GM18517 (cell line): Measurements from ENCODE around the gene GPR101.
A peak's percentile ranks its signal among the peaks of the same experiment; 100 is the strongest.

Experiments
- ATAC-seq: cut with Tn5 transposase; IDR thresholded peaks from one replicate; pipeline ENCODE4 v1.9.1; 2021; ENCODE audit warnings: mild to moderate bottlenecking, moderate library complexity; ENCODE audit not compliant: unreplicated experiment

GPR101 gene, protein sequence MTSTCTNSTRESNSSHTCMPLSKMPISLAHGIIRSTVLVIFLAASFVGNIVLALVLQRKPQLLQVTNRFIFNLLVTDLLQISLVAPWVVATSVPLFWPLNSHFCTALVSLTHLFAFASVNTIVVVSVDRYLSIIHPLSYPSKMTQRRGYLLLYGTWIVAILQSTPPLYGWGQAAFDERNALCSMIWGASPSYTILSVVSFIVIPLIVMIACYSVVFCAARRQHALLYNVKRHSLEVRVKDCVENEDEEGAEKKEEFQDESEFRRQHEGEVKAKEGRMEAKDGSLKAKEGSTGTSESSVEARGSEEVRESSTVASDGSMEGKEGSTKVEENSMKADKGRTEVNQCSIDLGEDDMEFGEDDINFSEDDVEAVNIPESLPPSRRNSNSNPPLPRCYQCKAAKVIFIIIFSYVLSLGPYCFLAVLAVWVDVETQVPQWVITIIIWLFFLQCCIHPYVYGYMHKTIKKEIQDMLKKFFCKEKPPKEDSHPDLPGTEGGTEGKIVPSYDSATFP

DNA sequence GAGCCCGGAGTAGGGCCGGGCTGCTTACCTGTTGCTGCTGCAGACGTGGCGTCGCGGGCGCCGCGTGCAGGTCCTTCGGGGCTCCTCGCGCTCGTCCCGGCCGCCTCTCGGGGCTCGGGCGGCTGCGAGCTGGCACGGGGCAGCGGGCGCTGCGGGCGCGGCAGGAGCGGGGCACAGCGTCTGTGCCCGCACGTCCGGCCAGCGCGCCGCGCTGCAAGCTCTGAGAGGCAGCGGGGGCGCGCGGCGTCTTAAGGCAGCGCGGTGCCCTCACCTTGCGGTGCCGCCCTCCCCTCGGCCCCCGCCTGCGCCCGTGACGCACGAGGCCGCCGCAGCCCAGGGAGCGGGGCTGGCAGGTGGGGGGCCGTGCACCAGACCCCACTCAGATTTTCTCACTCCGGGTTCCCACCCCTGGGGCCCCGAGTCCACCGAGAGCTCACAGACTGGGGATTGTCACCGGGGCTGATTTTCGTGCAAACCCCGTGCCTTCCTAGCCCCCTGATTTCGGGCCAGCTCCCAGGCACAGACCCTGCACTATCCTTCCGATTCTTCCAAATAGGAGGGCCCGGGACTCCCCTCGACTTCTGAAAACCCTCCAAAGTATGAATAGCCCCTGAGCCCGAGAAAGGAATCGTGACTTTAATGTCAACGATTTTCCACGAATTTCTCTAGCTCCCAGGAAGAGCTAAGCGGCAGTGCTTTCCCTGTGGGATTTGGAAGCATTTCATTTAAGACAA, at the start of gene GPR101:
Gene GPR101 (minus strand): TSS at position 222 of the 734 bp plus-strand sequence. CDS start 2,321 bp downstream, outside the sequence.
- no peak for ATAC-seq

DNA sequence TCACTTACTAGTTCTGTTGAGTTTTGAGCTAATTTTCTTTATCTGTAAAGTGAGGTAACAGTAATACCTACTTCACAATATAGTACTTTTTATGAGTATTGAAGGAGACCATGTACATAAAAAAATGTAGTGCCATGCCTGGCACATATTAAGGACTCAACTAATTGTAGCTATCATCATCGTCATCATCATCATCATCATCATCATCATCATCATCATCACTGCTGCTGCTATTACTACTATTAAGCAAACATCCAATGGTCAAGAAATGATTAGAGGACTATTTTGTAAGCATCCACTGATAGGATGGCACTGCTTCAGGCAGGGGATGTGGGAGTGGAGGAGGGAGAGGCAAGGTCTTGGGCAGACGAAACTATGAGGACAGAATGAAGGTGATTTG, 47.4 kb upstream of the GPR101 start:
- ATAC-seq, result no peak

DNA sequence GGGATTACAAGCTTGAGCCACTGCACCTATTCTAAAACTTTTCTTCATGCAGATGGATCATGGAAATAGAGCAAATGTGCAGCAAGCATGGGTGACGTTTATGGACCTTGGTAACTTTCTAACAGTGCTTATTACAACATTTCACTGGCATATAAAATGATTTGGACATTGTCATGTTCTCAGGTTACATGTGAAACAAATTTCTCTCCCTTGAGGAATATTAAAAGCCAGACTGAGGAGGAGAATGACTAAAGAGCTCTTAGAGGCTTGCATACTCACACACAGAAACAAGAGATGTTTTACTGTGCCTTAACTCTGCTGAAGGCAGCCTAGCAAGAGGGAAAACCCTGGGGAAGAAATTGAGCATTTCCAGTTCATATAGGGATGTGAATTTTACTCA, 38.6 kb upstream of the GPR101 start:
- ATAC-seq, result no peak

DNA sequence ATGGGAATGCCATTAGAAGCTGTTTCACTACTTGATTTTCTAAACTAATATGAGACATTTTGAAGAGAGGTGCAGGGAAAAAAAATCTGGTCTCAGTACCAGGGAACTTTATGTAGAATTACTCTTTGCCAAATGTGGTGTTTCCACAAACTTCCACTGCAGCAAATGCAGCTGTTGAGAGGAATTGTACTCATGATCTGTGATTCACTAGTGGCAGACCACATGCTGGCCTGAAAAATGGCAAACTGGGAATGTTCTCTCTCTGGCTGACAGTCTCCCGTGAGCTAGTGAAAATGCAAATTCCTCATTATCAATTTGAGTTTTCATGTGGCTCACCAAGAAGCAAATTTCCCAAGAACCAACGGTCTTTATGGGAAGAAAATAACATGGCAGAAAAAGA, 37.8 kb upstream of the GPR101 start:
- no peak for ATAC-seq

DNA sequence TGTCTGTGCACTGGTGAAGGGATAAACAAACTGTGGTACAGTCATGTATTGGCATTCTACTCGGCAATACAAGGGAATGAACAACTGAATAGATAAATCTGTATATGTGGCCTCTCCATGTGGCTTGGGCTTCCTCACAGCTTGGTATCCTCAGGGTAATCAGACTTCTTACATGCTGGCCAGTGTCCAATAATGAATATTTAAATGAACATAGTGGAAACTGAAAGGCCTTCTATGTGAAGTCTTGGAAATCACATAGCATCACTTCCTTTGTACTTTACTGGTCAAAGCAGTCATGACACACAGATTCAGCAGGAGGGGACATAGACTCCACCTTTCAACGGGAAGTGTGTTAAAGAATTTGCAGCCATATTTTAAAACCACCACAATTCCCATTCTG, 33.4 kb upstream of the GPR101 start:
- ATAC-seq, result no peak

DNA sequence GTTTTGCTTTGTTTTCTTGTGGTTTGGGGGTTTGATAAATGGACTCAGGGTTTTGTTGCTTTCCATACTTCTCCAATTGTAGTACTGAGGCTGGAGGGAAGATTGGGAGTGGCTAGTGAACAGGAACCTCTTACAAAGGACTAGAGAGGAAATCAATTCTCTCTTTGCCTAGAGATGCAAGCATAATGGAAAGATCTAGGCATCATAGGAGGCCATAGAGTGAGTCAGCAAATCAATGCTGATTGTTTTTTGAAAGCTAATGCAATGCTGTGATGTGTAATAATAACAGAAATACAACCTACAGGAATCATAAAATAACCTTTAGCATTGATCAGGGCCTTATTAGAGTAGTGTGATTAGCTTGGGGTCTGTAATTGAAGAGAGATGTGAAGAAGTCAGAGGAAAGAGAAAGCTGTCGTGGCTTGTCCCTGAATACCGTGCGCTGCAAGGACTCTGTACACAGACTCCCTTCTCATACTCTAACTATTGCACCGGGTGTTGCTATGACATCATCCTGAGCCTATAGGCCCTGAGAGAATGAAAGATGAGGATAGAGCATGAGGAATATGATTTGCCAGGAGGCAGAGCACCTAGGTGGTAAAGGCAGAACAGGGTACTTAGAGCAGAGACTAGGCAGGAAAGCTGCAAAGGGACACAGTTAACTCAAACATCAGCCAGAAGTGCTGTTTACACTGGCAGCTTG, 29.3 kb upstream of the GPR101 start:
- no peak for ATAC-seq

DNA sequence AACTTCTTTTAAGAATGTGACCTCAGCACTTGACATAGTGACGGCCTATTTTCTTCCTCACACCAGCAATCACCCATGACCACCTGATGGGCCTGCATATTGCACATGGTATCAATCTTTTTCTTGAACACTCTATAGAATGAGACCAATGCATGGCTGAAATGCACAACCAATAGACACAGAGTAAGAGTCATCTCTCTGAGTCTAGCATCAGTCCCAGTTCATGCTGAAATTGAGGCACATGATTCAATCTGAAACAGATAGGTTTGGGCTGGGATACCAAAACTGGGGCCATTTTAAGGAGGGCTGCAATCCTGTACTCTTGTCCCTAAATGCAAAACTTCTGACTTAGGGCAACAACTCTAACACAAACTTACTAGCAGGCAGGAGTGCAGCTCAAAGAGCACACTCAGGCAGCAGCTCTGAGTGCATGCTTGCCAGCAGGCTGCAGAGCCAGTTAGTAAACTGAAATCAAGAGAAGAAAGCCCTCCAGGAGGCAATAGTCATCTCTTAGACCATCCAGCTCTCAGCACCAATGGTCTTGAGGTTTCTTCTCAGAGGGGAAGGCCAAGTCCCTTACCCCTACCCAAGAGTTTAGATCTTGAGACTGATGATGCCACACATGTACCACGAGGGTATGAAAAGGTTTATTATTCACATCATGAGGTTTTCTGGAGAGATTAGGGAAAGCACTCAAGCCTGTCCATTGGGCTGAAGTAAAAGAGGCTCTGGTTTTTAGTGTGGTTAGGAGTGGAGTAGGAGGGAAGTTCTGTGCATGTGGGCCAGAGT, 24.7 kb upstream of the GPR101 start:
- no peak for ATAC-seq

DNA sequence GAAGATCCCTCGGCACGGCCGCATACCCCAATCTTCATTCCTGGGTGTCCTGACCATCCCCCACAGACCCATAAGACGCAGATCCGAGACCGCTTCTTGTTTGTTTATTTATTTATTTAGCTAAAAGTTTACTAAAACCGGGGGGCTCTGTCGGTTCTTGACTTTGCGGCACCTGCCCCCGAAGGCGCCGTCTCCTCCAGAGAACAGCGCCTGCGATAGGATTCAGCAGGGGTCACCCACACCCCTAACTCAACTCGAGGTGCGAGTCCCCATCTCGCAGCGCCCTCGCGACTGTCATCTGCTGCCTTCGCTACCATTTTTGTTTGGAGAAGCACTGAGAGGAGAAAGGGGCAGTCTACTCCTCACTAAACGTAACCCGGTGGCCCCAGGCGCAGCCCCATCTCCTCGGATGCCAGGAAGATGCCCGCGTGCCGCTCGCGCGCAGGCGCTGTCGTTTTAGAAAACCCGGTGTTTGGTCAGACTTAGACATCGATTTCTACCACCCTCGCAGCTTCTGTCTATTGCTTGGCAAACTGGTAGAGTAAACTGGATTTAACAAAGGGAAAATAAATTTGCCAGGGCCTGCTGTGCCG, 18.9 kb upstream of the GPR101 start:
- ATAC-seq, result peak; percentile 12

DNA sequence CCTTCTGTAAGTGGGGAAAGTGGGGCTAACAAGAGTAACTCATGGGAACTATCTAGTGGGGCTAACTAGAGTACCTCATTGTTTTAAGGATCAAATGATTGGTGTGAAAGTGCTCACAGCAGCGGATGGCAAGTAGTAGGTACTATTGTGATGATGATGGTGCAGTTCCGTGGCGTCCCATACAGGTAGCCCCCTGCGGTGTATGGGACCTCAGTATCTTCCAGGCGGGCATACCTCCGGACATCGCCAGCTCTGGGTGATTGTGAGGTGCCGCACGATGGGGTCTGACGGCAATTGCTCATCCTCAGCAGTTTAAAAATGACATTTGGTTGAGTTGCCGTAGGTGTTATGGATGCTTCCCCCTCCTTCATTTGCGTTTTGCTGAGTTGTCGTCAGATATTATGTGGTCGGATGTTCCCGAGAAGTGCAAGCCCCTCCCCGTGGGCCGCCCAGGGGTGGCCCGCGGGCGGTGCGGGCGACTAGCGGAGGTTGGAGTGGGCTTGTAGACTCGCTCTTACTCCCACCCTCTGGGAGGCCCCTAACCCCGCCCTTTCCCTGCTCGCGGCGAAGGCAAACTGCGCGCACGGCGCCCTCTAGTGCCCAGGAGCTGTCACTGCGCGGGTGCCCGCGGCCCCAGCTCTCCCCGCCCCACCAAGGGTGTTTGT, 18.3 kb upstream of the GPR101 start:
- peak; percentile 89 for ATAC-seq

DNA sequence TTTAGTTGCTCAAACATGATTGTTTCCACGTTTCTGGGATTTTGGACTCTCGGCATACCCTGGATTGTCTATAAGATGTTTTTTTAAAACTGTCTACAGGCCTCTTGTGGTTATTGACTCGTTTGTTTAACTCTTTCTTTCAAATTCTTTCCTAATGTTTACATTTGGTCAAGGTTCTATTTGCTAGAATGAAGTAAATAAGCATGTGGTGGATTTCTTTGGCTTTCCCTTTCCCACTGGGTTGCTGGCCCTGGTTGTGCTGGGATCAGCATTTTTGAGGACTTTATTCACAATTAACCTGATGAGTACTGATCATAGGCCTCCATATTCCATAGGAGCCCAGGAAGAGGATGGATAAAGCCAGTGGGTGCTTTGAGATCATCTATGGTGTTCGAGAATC, 11.1 kb upstream of the GPR101 start:
- ATAC-seq, result no peak

DNA sequence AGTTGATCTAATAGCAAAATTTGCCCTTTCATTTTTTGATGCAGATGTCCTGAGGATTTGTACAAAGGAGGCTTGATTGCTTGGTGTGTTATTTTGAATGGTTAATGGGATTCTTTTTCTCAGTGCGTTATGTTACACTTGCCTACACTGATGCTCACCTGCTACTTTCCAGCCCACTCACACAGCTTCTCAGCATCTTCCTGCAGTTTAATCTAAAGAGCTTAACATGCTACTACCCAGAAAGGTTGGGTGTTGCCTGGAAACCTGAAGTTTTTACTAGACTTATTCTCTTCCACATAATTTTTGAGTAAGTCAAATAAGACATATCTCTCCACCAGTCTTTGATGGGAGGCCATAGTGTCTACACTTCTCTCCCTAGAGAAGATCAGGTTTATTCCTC, 9.9 kb upstream of the GPR101 start:
- ATAC-seq, result no peak

DNA sequence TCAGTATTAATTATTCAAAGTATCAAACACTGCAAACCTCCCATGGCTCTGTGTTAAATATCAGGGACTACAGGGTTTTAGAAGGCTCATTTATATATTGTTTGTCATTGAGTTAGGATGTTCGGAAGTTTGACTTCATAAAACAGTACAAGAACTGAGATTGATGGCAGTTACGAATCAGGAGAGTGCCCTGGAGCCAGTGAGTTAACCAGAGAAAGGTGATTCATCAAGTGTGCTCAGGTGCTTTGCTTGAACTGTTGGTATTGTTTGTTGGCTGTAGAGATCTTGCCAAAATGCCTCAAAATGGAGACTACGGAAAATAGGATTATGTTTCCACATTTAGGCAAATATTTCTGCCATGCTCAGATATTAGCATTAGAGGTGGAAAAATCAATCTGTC, 7.5 kb upstream of the GPR101 start:
- no peak for ATAC-seq

DNA sequence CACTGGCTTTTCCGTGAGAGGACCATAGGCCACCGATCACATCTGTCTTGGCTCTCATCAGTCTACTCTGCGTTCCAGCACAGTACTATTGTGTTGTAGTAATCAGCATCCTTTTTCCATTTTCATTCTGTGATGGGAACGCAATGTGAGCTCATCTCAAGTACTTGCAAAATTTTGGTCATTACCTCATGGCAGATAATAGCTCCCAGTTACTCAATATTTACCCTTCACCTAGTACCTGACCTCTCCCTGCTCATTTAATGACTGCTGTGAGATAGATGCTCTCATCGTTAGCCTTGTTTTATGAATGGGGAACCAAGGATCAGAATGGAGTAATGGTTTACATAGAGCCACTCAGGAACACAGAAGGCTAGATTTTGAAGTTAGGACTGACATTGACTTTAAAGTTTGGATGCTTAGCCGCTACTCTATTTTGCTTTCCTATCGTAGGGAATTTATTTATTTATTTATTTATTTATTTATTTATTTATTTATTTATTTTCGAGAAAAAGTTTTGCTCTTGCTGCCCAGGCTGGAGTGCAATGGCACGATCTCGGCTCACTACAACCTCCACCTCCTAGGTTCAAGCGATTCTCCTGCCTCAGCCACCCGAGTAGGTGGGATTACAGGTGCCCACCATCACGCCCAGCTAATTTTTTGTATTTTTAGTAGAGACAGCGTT, 6.5 kb upstream of the GPR101 start:
- ATAC-seq, result no peak

DNA sequence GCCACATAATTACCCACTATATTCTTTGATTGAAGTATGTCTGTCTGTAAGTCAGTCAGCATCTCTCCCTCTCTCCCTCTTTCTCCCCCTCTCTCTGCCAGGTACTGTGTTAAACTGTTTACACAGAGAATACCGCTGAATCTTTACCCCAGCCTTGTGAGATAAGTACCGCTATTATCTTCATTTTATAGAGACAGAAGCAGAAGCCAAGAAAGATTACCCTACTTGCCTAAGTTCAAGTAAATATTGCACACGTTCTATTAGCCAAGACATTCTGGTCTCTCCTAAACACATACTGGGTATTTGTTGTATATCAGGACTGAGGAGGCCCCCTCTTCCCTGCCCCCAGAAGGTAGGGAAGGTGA, 695 bp upstream of the GPR101 start:
- ATAC-seq, result no peak

DNA sequence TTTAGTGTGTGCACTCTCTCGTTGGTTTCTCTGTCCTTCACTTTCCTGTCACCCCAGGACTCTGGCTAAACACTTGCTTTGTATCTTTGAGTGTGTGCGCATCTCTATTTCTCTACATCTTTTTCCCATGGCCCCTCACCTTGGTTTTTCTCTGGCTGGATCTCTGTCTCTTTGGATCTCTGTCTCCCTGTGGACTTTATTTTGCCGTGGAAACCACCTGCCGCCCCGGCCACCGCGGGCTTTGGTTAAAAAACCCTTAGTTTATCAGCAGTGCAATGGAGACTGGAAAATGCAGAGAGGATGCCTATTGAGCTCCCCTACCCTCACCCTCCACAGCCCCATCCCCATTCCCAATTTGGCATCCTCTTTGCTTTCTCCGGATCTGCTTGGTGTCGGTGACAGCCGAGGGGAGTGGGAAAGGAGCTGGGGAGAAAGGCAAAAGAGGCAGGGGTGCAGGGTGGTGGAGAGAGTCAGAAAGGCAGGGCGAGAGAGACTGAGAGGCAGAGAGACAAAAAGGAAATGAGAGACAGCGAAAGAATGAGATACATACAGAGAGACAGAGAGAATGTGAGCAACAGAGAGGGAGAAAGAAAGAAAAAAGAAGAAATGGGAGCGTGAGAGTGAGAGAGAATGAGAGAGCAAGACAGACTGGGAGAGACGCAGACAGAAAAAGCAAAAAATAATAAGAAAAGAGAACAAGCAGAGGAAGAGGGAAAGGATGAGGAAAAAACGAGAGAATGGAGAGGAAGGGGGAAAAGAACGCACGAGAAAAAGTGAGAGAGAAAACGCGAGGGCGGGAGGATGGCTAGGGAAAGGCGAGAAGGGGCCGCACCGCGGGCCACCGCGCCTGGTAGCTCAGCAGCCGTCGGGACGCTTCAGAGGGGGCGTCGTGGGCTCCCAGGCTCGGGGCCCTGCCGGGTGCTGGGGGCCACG, 688 bp downstream of the GPR101 start:
- no peak for ATAC-seq

DNA sequence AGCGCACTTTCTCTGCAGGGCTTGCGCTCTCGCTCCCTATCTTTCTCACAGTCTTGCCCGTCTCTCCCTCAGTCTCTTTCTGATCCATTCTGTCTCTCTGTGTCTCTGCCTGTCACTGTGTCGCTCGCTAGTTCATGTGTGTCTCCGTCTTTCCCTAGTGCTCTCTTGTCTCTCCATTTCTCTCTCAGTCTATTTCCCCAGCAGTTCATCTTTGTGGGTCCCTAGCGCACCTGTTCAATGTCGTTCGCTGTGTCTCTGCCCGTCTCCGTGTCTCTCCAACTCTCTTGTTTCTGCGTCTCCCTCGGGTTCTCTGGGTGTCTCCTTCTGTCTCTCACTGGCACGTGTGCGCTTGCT, 1.5 kb downstream of the GPR101 start:
- ATAC-seq, result no peak

DNA sequence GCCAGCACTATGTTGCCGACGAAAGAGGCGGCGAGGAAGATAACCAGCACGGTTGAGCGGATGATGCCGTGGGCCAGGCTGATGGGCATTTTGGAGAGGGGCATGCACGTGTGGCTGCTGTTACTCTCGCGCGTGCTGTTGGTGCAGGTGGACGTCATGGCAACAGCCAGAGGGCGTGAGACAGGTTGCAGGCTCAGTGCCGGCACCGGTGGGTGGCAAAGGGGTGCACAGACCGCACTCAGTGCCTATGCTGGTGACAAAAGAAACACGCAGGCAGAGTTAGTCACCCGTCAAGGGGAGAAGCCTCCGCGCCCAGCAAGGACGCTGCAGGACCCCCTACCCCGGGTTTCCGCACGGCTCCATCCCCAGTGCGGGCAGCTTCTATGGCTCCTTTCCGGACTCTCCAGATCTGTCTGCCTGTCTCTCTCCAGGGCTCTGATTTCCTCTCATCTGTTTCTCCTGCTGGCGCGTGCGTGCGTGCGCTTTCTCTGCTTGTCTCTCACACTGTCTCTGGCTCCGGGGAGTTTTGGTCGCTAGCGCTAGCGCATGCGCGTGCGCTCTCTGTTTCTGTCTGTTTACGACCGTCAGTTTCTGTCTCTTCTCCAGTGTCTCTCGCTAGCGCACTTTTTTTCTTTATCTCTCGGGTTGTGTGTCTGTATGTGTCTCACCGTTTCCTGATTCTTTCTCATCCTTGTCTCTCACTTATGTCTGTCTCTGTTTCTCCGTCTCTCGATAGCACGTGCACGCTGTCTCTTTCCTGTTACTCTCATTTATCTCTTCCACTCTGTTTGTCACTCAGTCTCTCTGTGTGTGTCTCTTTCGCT, 2.1 kb downstream of the GPR101 start:
- peak; percentile 88 for ATAC-seq
